H9 (cell line): ENCODE results near the gene ETFA. TPM values are rescaled to one million over a fixed set of nuclear protein-coding genes. Genes with fewer than 3 reads are reported as not detected.

Source experiments
- DNase-seq: peaks from one replicate; pipeline ENCODE4 v3.0.0-alpha.2; 2017
- H2AFZ ChIP-seq: one replicate; pipeline ENCODE4 v1.6.1; 2013; ENCODE audit warnings: mild to moderate bottlenecking, low read length, control low read depth, moderate library complexity
- H2AK5ac ChIP-seq: 2 replicates; pipeline ENCODE4 v1.6.1; 2013; ENCODE audit warnings: low read length, control low read depth, mixed read lengths; ENCODE audit not compliant: insufficient read length
- H2BK120ac ChIP-seq: one replicate; pipeline ENCODE4 v1.6.1; 2013; ENCODE audit warnings: low read depth, mild to moderate bottlenecking, low read length, control low read depth, inconsistent platforms; ENCODE audit not compliant: poor library complexity, severe bottlenecking
- H2BK12ac ChIP-seq: 2 replicates; pipeline ENCODE4 v1.6.1; 2013; ENCODE audit warnings: low read length, control low read depth, mixed read lengths, low read depth; ENCODE audit not compliant: insufficient read length
- H2BK15ac ChIP-seq: 2 replicates; pipeline ENCODE4 v1.6.1; 2013; ENCODE audit warnings: low read depth, low read length, control low read depth
- H2BK20ac ChIP-seq: one replicate; pipeline ENCODE4 v1.6.1; 2013; ENCODE audit warnings: low read depth, mild to moderate bottlenecking, low read length, control low read depth, inconsistent platforms; ENCODE audit not compliant: poor library complexity, severe bottlenecking
- H2BK5ac ChIP-seq: 2 replicates; pipeline ENCODE4 v1.6.1; 2013; ENCODE audit warnings: low read length, control low read depth, mixed read lengths; ENCODE audit not compliant: insufficient read length
- H3K14ac ChIP-seq: 2 replicates; pipeline ENCODE4 v1.6.1; 2013; ENCODE audit warnings: low read length, control low read depth; ENCODE audit not compliant: insufficient read depth
- H3K18ac ChIP-seq: 2 replicates; pipeline ENCODE4 v1.6.1; 2013; ENCODE audit warnings: low read depth, mild to moderate bottlenecking, mixed read lengths, low read length, control low read depth; ENCODE audit not compliant: insufficient read length
- H3K23ac ChIP-seq: 2 replicates; pipeline ENCODE4 v1.6.1; 2013; ENCODE audit warnings: low read length, control low read depth, mixed read lengths, low read depth; ENCODE audit not compliant: insufficient read length
- H3K23me2 ChIP-seq: 2 replicates; pipeline ENCODE4 v1.6.1; 2013; ENCODE audit warnings: low read depth, mild to moderate bottlenecking, mixed read lengths, low read length, control low read depth; ENCODE audit not compliant: insufficient read length, poor library complexity, severe bottlenecking
- H3K27ac ChIP-seq: 2 replicates; pipeline ENCODE4 v1.5.1; 2013; ENCODE audit warnings: low read length, control low read depth, mixed read lengths, low read depth; ENCODE audit not compliant: insufficient read length
- H3K27me3 ChIP-seq: 2 replicates; pipeline ENCODE4 v1.6.1; 2013; ENCODE audit warnings: low read length, control low read depth, inconsistent platforms; ENCODE audit not compliant: insufficient read depth
- H3K4ac ChIP-seq: 2 replicates; pipeline ENCODE4 v1.6.1; 2013; ENCODE audit warnings: low read depth, mild to moderate bottlenecking, control low read depth, inconsistent platforms, low read length, moderate library complexity
- H3K4me1 ChIP-seq: 2 replicates; pipeline ENCODE4 v1.6.1; 2013; ENCODE audit warnings: low read length, control low read depth, inconsistent platforms; ENCODE audit not compliant: insufficient read depth
- H3K4me2 ChIP-seq: 2 replicates; pipeline ENCODE4 v1.6.1; 2013; ENCODE audit warnings: low read length, control low read depth, mixed read lengths; ENCODE audit not compliant: insufficient read length, insufficient read depth
- H3K56ac ChIP-seq: 2 replicates; pipeline ENCODE4 v1.6.1; 2013; ENCODE audit warnings: low read depth, mild to moderate bottlenecking, mixed read lengths, low read length, control low read depth; ENCODE audit not compliant: insufficient read length
- H3K79me1 ChIP-seq: 2 replicates; pipeline ENCODE4 v1.6.1; 2013; ENCODE audit warnings: low read depth, mild to moderate bottlenecking, moderate library complexity, low read length, control low read depth, inconsistent platforms; ENCODE audit not compliant: insufficient read depth, poor library complexity, severe bottlenecking
- H3K79me2 ChIP-seq: 2 replicates; pipeline ENCODE4 v1.6.1; 2013; ENCODE audit warnings: low read length, control low read depth, inconsistent platforms; ENCODE audit not compliant: insufficient read depth
- H3K9ac ChIP-seq: 2 replicates; pipeline ENCODE4 v1.6.1; 2013; ENCODE audit warnings: low read length, control low read depth, mixed read lengths; ENCODE audit not compliant: insufficient read length; ENCODE audit errors: extremely low read depth
- H3K9me3 ChIP-seq: one replicate; pipeline ENCODE4 v1.6.1; 2013; ENCODE audit warnings: low read depth, low read length, inconsistent platforms; ENCODE audit not compliant: control insufficient read depth
- H3T11ph ChIP-seq: one replicate; pipeline ENCODE4 v1.6.1; 2013; ENCODE audit warnings: mild to moderate bottlenecking, low read length, control low read depth, inconsistent platforms
- H4K20me1 ChIP-seq: one replicate; pipeline ENCODE4 v1.6.1; 2013; ENCODE audit not compliant: control insufficient read depth, insufficient read length, insufficient read depth
- H4K5ac ChIP-seq: 2 replicates; pipeline ENCODE4 v1.6.1; 2013; ENCODE audit warnings: low read depth, mild to moderate bottlenecking, mixed read lengths, low read length, control low read depth; ENCODE audit not compliant: insufficient read length
- H4K8ac ChIP-seq: replicated peaks from 2 replicates; pipeline ENCODE4 v1.6.1; 2013; ENCODE audit warnings: low read length, control low read depth, mixed read lengths, low read depth; ENCODE audit not compliant: insufficient read length
- H4K91ac ChIP-seq: 2 replicates; pipeline ENCODE4 v1.6.1; 2013; ENCODE audit warnings: low read depth, mild to moderate bottlenecking, moderate library complexity, mixed read lengths, low read length, control low read depth; ENCODE audit not compliant: insufficient read length
- H3K27ac Mint-ChIP-seq, 3 experiments: 2 replicates in 2 of 3; 3 replicates in 1 of 3; pipeline ENCODE4 v1.8.0; 2020 to 2021; ENCODE audit warnings: mixed read lengths in 3 of 3, mild to moderate bottlenecking in 1 of 3, moderate library complexity in 1 of 3
- H3K27me3 Mint-ChIP-seq: 2 replicates; pipeline ENCODE4 v1.8.0; 2021; ENCODE audit warnings: low read depth, mild to moderate bottlenecking, moderate library complexity, mixed read lengths
- H3K36me3 Mint-ChIP-seq, 3 experiments: 2 replicates in 2 of 3; 3 replicates in 1 of 3; pipeline ENCODE4 v1.8.0; 2020 to 2021; ENCODE audit warnings: low read depth in 3 of 3, mixed read lengths in 3 of 3; ENCODE audit not compliant: insufficient read depth in 1 of 3
- H3K4me1 Mint-ChIP-seq, 2 experiments: 2 replicates each; pipeline ENCODE4 v1.8.0; 2020; ENCODE audit warnings: mixed read lengths in 2 of 2
- H3K4me3 Mint-ChIP-seq, 2 experiments: 2 replicates in 1 of 2; 3 replicates in 1 of 2; pipeline ENCODE4 v1.8.0; 2020 to 2021; ENCODE audit warnings: mild to moderate bottlenecking in 2 of 2, mixed read lengths in 2 of 2, moderate library complexity in 1 of 2
- H3K9me3 Mint-ChIP-seq, 2 experiments: 2 replicates in 1 of 2; 3 replicates in 1 of 2; pipeline ENCODE4 v1.8.0; 2020; ENCODE audit warnings: mild to moderate bottlenecking in 2 of 2, mixed read lengths in 2 of 2, moderate library complexity in 1 of 2
- WGBS: extraction: QIAGEN DNeasy Blood & Tissue Kit; methylation state at CpG from one replicate; pipeline ENCODE4 v1.1.7; 2013; ENCODE audit warnings: missing lambda C conversion rate, low lambda C conversion rate, mixed read lengths; ENCODE audit not compliant: insufficient read length; ENCODE audit errors: extremely low coverage; 5-methylcytosine and 5-hydroxymethylcytosine counted together
- total RNA-seq: library from RNA; stranded (reverse); gene quantifications from 2 replicates; pipeline ENCODE4 v1.2.1, GENCODE V29; 2021
- TF ChIP-seq, protein P1 (sequence below): fragments of 200-600 bp; sonication (generic); conservative IDR thresholded peaks from 3 replicates; pipeline ENCODE4 v1.8.0; 2021; ENCODE audit warnings: antibody characterized with exemption, mild to moderate bottlenecking

ETFA gene
- total RNA-seq, 1 experiment from 2014 or later = 109 TPM

DNA sequence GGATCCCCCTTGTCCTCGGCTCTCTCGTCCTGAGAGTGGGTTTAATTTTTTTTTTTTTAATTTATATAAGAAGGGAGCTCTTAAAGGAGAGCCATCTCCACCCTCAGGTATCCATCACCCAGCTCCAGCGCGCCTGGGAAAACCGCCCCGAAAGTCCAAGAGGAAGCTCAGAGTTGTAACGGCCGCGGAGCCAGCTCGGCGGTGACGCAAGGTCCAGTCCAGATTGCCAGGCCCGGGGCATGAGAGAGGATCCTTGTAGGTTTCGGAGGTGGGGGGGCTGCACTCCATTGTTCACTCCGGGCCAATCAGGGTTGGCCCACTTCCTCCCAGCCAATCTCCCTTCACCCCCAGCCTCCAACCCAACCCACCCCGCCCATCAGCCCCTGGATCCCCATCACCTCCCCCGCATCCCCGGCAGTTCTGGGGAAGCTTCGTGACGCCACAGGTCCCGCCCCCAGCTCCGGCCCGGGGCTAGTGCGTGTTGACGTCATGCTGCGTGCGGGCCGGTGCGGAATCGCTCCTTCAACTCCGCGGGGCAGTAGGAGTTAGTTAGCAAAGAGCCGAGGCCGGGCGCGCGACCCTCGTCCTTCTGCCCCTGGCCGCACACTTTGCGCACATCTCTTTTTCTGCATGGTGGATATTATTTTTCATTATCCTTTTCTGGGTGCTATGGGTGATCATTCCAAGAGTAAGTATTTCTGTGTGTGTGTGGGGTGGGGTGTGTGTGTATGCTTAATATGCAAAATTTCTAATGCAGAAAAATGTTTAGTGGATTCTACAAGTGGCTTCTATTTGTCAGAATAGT lies 25.2 kb upstream of the ETFA start, which contains the start of gene ISL2:
Gene ISL2, plus strand, starts transcription at position 520 of the 805 bp plus-strand sequence. Its CDS starts 111 bp downstream, at position 631.
- H2BK20ac ChIP-seq = no peak within 1 kb of the TSS
- H3K27me3 ChIP-seq = peaks cover 46% of the 10 kb centered on the region
- peak within 1 kb of the TSS; percentile 92 for H3K4me2 ChIP-seq
- no peak within 1 kb of the TSS for H4K91ac ChIP-seq
- no peaks in the 10 kb centered on the region for H3K79me1 ChIP-seq
- H2BK5ac ChIP-seq = no peak within 1 kb of the TSS
- peak within 1 kb of the TSS; percentile 65 to 84 for H3K4me3 Mint-ChIP-seq
- no peak within 1 kb of the TSS; the same call in 1 of the 2 replicates for H3K4ac ChIP-seq
- H3K18ac ChIP-seq = peak within 1 kb of the TSS; percentile 84
- DNase-seq = peak; percentile 97
- no CpG with 5 or more reads among the region's 40 CpGs for WGBS
- no peak within 1 kb of the TSS for H3K56ac ChIP-seq
- H2AK5ac ChIP-seq = no peak within 1 kb of the TSS
- no peaks in the 10 kb centered on the region for H3K79me2 ChIP-seq
- no peak within 1 kb of the TSS for H4K5ac ChIP-seq
- peak within 1 kb of the TSS; percentile 68 for H3K9ac ChIP-seq
- peaks cover 14% of the 10 kb centered on the region for H3K23me2 ChIP-seq
- no peaks in the 10 kb centered on the region for H3K9me3 ChIP-seq
- TF ChIP-seq, protein P1, sequence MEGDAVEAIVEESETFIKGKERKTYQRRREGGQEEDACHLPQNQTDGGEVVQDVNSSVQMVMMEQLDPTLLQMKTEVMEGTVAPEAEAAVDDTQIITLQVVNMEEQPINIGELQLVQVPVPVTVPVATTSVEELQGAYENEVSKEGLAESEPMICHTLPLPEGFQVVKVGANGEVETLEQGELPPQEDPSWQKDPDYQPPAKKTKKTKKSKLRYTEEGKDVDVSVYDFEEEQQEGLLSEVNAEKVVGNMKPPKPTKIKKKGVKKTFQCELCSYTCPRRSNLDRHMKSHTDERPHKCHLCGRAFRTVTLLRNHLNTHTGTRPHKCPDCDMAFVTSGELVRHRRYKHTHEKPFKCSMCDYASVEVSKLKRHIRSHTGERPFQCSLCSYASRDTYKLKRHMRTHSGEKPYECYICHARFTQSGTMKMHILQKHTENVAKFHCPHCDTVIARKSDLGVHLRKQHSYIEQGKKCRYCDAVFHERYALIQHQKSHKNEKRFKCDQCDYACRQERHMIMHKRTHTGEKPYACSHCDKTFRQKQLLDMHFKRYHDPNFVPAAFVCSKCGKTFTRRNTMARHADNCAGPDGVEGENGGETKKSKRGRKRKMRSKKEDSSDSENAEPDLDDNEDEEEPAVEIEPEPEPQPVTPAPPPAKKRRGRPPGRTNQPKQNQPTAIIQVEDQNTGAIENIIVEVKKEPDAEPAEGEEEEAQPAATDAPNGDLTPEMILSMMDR = no peak
- no peak within 1 kb of the TSS for H2BK120ac ChIP-seq
- H3K9me3 Mint-ChIP-seq = peaks cover 0 to 23% of the 10 kb centered on the region in 2 experiments; a peak in 3 of 5 replicates
- H3T11ph ChIP-seq = peak within 1 kb of the TSS; percentile 75
- H3K27ac Mint-ChIP-seq = peak within 1 kb of the TSS; percentile 77 to 89 (median 78); a peak in 5 of 7 replicates
- peak within 1 kb of the TSS; percentile 14 for H3K27ac ChIP-seq
- H4K8ac ChIP-seq = no peak within 1 kb of the TSS
- H3K36me3 Mint-ChIP-seq = no peaks in the 10 kb centered on the region; a peak in 1 of 7 replicates
- peak within 1 kb of the TSS; percentile 82 for H3K14ac ChIP-seq
- no peak within 1 kb of the TSS for H2BK15ac ChIP-seq
- no peaks in the 10 kb centered on the region for H4K20me1 ChIP-seq
- peaks cover 28 to 50% of the 10 kb centered on the region in 2 experiments for H3K4me1 Mint-ChIP-seq
- peaks cover 94% of the 10 kb centered on the region for H3K27me3 Mint-ChIP-seq
- no peak within 1 kb of the TSS for H2AFZ ChIP-seq
- peaks cover 3% of the 10 kb centered on the region; the same call in 1 of the 2 replicates for H3K4me1 ChIP-seq
- H2BK12ac ChIP-seq = no peak within 1 kb of the TSS
- no peak within 1 kb of the TSS for H3K23ac ChIP-seq
